OCI-LY1 (cell line): Measurements from ENCODE around the gene MUC5AC.

Experiments used
- H2AFZ ChIP-seq: fragments of 200-600 bp; sonication (generic), shearing (Covaris generic); 2 replicates; pipeline ENCODE4 v1.6.0; 2014; ENCODE audit warnings: antibody characterized with exemption, mild to moderate bottlenecking, low read length
- H3F3A ChIP-seq: fragments of 200-600 bp; sonication (generic), shearing (Covaris generic); 2 replicates; pipeline ENCODE4 v1.6.0; 2014; ENCODE audit warnings: mild to moderate bottlenecking, antibody characterized with exemption, low read length, moderate library complexity; ENCODE audit not compliant: insufficient read depth
- H3K27ac ChIP-seq: fragments of 200-600 bp; sonication (generic); 2 replicates; pipeline ENCODE4 v1.5.1; 2014; ENCODE audit warnings: low read length, mixed run types, mild to moderate bottlenecking, low read depth; ENCODE audit not compliant: poor library complexity, severe bottlenecking
- H3K27me3 ChIP-seq: fragments of 200-600 bp; sonication (generic); 2 replicates; pipeline ENCODE4 v1.6.0; 2014; ENCODE audit warnings: antibody characterized with exemption, mild to moderate bottlenecking, low read length, moderate library complexity; ENCODE audit not compliant: insufficient read depth
- H3K36me3 ChIP-seq: fragments of 200-600 bp; sonication (generic); 2 replicates; pipeline ENCODE4 v1.6.1; 2014; ENCODE audit warnings: mild to moderate bottlenecking, antibody characterized with exemption, low read length, moderate library complexity, mixed read lengths; ENCODE audit not compliant: insufficient read depth
- H3K4me1 ChIP-seq: fragments of 200-600 bp; sonication (generic); 2 replicates; pipeline ENCODE4 v1.5.1; 2014; ENCODE audit warnings: mild to moderate bottlenecking, low read length, moderate library complexity; ENCODE audit not compliant: insufficient read depth, severe bottlenecking
- H3K4me2 ChIP-seq: fragments of 200-600 bp; sonication (generic), shearing (Covaris generic); 2 replicates; pipeline ENCODE4 v1.6.1; 2014; ENCODE audit warnings: low read length
- H3K4me3 ChIP-seq: fragments of 200-600 bp; sonication (generic); 2 replicates; pipeline ENCODE4 v1.5.1; 2014; ENCODE audit warnings: low read length, low read depth, mild to moderate bottlenecking, mixed read lengths; ENCODE audit not compliant: poor library complexity, severe bottlenecking
- H3K79me2 ChIP-seq: fragments of 200-600 bp; shearing (Covaris generic); 2 replicates; pipeline ENCODE4 v1.6.1; 2016; ENCODE audit warnings: mixed run types, low read length, mixed read lengths; ENCODE audit not compliant: insufficient read depth
- H3K9ac ChIP-seq: fragments of 200-600 bp; sonication (generic), shearing (Covaris generic); 2 replicates; pipeline ENCODE4 v1.6.1; 2014; ENCODE audit warnings: mild to moderate bottlenecking, low read length, mixed read lengths
- H3K9me2 ChIP-seq: fragments of 200-600 bp; sonication (generic), shearing (Covaris generic); 2 replicates; pipeline ENCODE4 v1.6.1; 2014; ENCODE audit warnings: low read depth, mild to moderate bottlenecking, low read length, mixed read lengths
- H3K9me3 ChIP-seq: fragments of 200-600 bp; shearing (Covaris generic); 2 replicates; pipeline ENCODE4 v1.6.1; 2014; ENCODE audit warnings: low read length, mixed read lengths
- H4K20me1 ChIP-seq: fragments of 200-600 bp; sonication (generic), shearing (Covaris generic); 2 replicates; pipeline ENCODE4 v1.6.0; 2016; ENCODE audit warnings: mild to moderate bottlenecking, low read length; ENCODE audit not compliant: insufficient read depth
- EZH2 ChIP-seq: fragments of 200-600 bp; sonication (generic), shearing (Covaris generic); IDR thresholded peaks from 2 replicates; pipeline ENCODE4 v1.8.0; 2017; ENCODE audit warnings: borderline replicate concordance, mixed run types, mild to moderate bottlenecking, antibody characterized with exemption, low read length, moderate library complexity, mixed read lengths
- TF ChIP-seq, protein P1 (sequence below): fragments of 200-600 bp; sonication (generic), shearing (Covaris generic); IDR thresholded peaks from 2 replicates; pipeline ENCODE4 v1.5.1; 2017; ENCODE audit warnings: mild to moderate bottlenecking, antibody characterized with exemption, low read length, moderate library complexity, mixed read lengths

The MUC5AC gene

DNA sequence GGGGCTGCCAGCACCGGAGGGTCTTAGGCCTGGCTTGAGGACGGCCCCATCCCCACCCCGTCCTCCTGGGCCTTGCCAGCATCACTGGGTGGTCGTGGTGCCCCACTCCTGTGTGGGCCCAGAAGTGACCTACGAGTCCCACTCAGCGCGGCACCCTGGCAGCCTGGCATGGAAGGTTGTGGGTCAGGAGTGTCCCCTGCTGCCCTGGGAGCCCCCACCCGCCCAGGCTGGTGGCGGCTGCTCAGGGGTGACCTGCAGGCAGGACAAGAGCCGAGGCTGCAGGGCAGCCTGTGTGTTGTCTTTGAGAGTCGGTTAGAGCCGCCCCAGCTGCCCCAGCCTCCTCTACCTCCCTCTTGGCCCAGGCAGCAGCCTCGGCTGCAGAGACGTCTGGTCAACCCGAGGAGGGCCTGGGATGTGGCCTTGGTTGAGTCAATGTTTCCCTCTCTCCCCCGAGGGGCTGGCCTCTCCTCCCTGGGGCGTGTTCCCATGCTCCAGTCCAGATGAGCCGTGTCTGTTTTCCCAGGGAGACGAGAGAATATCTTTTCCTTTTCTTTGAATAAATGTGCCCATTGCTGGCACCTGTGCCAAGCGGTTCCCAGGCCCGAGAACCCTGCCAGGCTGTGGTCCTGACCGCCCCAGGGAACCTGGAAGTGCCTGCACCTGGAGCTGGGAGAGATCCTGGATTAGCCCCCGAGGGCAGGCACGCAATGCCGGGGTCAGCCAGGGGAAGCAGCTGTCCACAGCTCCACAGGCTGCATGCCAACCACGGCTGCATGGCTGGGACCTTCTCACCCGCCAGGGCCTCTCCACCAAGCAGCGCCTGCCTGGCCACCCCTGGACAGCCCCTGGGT is 35.7 kb upstream of the MUC5AC start:
- TF ChIP-seq EZH2, result no peak
- TF ChIP-seq, protein P1, sequence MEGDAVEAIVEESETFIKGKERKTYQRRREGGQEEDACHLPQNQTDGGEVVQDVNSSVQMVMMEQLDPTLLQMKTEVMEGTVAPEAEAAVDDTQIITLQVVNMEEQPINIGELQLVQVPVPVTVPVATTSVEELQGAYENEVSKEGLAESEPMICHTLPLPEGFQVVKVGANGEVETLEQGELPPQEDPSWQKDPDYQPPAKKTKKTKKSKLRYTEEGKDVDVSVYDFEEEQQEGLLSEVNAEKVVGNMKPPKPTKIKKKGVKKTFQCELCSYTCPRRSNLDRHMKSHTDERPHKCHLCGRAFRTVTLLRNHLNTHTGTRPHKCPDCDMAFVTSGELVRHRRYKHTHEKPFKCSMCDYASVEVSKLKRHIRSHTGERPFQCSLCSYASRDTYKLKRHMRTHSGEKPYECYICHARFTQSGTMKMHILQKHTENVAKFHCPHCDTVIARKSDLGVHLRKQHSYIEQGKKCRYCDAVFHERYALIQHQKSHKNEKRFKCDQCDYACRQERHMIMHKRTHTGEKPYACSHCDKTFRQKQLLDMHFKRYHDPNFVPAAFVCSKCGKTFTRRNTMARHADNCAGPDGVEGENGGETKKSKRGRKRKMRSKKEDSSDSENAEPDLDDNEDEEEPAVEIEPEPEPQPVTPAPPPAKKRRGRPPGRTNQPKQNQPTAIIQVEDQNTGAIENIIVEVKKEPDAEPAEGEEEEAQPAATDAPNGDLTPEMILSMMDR, result no peak
- Histone ChIP-seq H4K20me1 (no peaks in the 10 kb centered on the region), H3K9ac (no peak overlapping the region), H3K4me2 (no peak overlapping the region), H3K4me3 (no peak overlapping the region), H3K9me3 (no peaks in the 10 kb centered on the region), H3K79me2 (no peaks in the 10 kb centered on the region), H3K9me2 (no peaks in the 10 kb centered on the region), H3K27me3 (no peaks in the 10 kb centered on the region), H3K27ac (no peak overlapping the region), H2AFZ (no peak overlapping the region), H3F3A (no peaks in the 10 kb centered on the region), H3K4me1 (no peaks in the 10 kb centered on the region), H3K36me3 (no peaks in the 10 kb centered on the region)

DNA sequence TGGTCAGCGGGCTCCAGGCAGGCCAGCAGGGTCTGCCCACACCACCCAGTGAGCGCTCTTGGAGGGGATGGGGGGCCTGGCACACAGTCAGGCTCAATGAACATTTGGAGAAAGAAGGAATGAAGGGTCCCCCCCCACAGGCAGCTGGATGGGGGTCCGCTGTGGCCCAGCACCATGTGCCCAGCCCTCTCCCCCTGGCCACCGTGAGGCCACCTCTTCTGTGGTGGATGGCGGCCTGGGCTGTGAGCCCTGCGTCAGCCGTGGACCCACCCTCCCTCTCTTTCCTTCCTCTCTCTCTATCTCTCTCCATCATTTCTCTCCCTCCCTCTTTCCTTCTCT is 35.1 kb upstream of the MUC5AC start:
- Histone ChIP-seq H3K27ac (no peak overlapping the region), H4K20me1 (no peaks in the 10 kb centered on the region), H3K79me2 (no peaks in the 10 kb centered on the region), H3F3A (no peaks in the 10 kb centered on the region), H2AFZ (no peak overlapping the region), H3K9me2 (no peaks in the 10 kb centered on the region), H3K9ac (no peak overlapping the region), H3K4me2 (no peak overlapping the region), H3K27me3 (no peaks in the 10 kb centered on the region), H3K36me3 (no peaks in the 10 kb centered on the region), H3K4me1 (no peaks in the 10 kb centered on the region), H3K9me3 (no peaks in the 10 kb centered on the region), H3K4me3 (no peak overlapping the region)
- TF ChIP-seq EZH2, result no peak
- TF ChIP-seq, protein P1, result no peak

DNA sequence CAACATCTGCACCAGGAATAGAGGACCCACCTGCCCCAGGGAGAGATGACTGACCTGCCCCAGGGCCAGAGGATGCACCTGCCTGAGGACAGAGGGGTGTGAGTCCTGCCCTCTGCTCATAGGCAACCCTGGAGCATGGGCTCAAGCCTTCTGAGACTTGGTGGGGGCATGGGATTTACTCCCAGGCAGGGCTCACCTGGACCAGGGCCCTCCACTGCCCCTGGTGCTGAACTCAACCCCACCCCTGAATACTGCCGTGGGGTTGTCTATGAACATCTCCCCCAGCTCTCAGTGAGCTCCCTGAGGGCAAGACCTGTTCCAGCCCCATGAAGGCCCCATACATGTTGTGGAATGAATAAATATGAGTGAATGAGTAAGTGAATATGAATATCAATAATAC is 33.8 kb upstream of the MUC5AC start:
- H3K9me3 ChIP-seq, result no peaks in the 10 kb centered on the region
- H3K9me2 ChIP-seq, result no peaks in the 10 kb centered on the region
- no peaks in the 10 kb centered on the region for H4K20me1 ChIP-seq
- H3K9ac ChIP-seq, result no peak overlapping the region
- H3K79me2 ChIP-seq, result no peaks in the 10 kb centered on the region
- no peak overlapping the region for H3K27ac ChIP-seq
- H3K36me3 ChIP-seq, result no peaks in the 10 kb centered on the region
- H3F3A ChIP-seq, result no peaks in the 10 kb centered on the region
- no peaks in the 10 kb centered on the region for H3K27me3 ChIP-seq
- H3K4me2 ChIP-seq, result no peak overlapping the region
- H3K4me3 ChIP-seq, result no peak overlapping the region
- H3K4me1 ChIP-seq, result no peaks in the 10 kb centered on the region
- no peak overlapping the region for H2AFZ ChIP-seq
- no peak for TF ChIP-seq EZH2
- TF ChIP-seq, protein P1, result no peak
